Measurements from ENCODE around the gene SMC1B.
"Not testable (repeated sequence)": the region's sequence is repeated elsewhere in the genome, so short reads cannot be mapped to it uniquely, and the experiment has no call there.

The SMC1B gene

DNA sequence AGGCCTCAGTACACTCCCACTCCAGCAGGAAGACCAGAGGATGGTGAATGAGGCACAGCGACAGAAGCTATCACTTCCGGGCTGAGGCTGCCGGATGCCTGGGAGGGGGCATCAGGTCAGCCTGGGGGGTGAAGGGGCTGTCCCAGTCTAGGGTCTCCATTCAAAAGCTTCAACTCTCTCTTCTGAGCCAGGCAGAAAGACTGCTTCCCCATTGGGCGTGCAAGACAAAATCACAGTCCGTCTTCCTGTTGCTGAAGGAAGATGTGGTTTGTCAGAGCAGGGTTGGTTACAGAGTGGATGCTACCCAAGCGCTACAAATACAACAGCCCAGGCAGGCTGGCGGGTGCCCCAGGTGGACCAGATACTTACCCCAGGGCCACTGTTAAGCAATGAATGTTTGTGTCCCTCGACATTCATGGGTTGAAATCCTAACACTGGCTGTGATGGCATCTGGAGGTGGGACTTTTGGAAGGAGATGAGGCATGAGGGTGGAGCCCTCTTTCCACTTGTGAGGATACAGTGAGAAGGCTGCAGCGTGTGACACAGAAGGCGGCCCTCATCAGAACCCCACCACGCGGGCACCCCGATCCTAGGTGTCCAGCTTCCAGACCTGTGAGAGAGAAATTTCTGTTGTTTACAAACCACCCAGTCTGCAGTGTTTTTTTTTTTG lies 116.6 kb downstream of the SMC1B start:
- WGBS (ENCODE audit: extremely low coverage, insufficient coverage, insufficient read length), result no CpG with 5 or more reads among the region's 13 CpGs
- H3K9me3 ChIP-seq (ENCODE audit: insufficient read depth, low read depth, low read length), result no peaks in the 10 kb centered on the region
- no peak overlapping the region for H4K12ac ChIP-seq (ENCODE audit: low read depth, low read length)
- no peak overlapping the region for H2AFZ ChIP-seq (ENCODE audit: insufficient read depth, low read length, poor library complexity)
- H2BK120ac ChIP-seq (ENCODE audit: insufficient read depth, low read length, poor library complexity), result no peak overlapping the region
- no peak overlapping the region for H3K4ac ChIP-seq (ENCODE audit: low read depth, low read length)
- no peaks in the 10 kb centered on the region for H3K79me2 ChIP-seq (ENCODE audit: control insufficient read depth, insufficient read depth, low read length, poor library complexity)
- no peak overlapping the region for H3K18ac ChIP-seq (ENCODE audit: low read length)
- H3K4me3 ChIP-seq (ENCODE audit: low read depth, low read length), result no peak overlapping the region
- H4K91ac ChIP-seq (ENCODE audit: low read depth, low read length), result no peak overlapping the region
- H2BK12ac ChIP-seq (ENCODE audit: low read length), result no peak overlapping the region
- H3K4me2 ChIP-seq (ENCODE audit: low read length), result no peak overlapping the region
- H4K8ac ChIP-seq (ENCODE audit: low read depth, low read length), result no peak overlapping the region
- DNase-seq, result no peak
- no peaks in the 10 kb centered on the region for H3K4me1 ChIP-seq (ENCODE audit: control insufficient read depth in 1 of 2, insufficient read depth in 2 of 2, low read length in 2 of 2)
- H2AK5ac ChIP-seq (ENCODE audit: low read length), result no peak overlapping the region
- no peaks in the 10 kb centered on the region for H3K79me1 ChIP-seq (ENCODE audit: low read length)
- H2BK5ac ChIP-seq (ENCODE audit: low read depth, low read length, poor library complexity), result no peak overlapping the region
- H3K14ac ChIP-seq (ENCODE audit: low read length), result no peak overlapping the region
- no peak overlapping the region for H3K27ac ChIP-seq (ENCODE audit: low read depth, low read length)
- H3K23ac ChIP-seq (ENCODE audit: low read length), result no peak overlapping the region
- no peak overlapping the region for H3K9ac ChIP-seq (ENCODE audit: low read length)
- no peaks in the 10 kb centered on the region for H3K36me3 ChIP-seq (ENCODE audit: control insufficient read depth in 1 of 2, insufficient read depth in 2 of 2, low read length in 2 of 2)
- no peaks in the 10 kb centered on the region for H3K27me3 ChIP-seq (ENCODE audit: insufficient read depth, low read length)

DNA sequence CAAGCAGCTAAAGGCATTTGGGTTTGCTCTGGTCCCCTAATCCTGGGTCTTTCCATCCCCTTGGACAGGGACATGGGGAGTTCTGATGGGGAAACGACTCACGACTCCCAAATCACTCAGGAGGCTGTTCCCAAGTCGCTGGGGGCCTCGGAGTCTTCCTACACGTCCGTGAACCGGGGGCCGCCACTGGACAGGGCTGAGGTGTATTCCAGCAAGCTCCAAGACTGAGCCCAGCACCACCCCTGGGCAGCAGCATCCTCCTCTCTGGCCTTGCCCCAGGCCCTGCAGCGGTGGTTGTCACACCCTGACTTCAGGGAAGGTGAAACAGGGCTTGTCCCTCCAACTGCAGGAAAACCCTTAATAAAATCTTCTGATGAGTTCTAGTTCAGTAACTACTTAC lies 117.9 kb downstream of the SMC1B start:
- no peak overlapping the region for H3K4me2 ChIP-seq (ENCODE audit: low read length)
- H3K27me3 ChIP-seq (ENCODE audit: insufficient read depth, low read length), result no peaks in the 10 kb centered on the region
- no peak overlapping the region for H3K23ac ChIP-seq (ENCODE audit: low read length)
- no peak for DNase-seq
- no peak overlapping the region for H2AFZ ChIP-seq (ENCODE audit: insufficient read depth, low read length, poor library complexity)
- H2BK12ac ChIP-seq (ENCODE audit: low read length), result no peak overlapping the region
- no peak overlapping the region for H2BK120ac ChIP-seq (ENCODE audit: insufficient read depth, low read length, poor library complexity)
- peaks cover 7% of the 10 kb centered on the region for H3K9me3 ChIP-seq (ENCODE audit: insufficient read depth, low read depth, low read length)
- no peak overlapping the region for H2AK5ac ChIP-seq (ENCODE audit: low read length)
- H2BK5ac ChIP-seq (ENCODE audit: low read depth, low read length, poor library complexity), result no peak overlapping the region
- no peak overlapping the region for H3K4me3 ChIP-seq (ENCODE audit: low read depth, low read length)
- H3K36me3 ChIP-seq (ENCODE audit: control insufficient read depth in 1 of 2, insufficient read depth in 2 of 2, low read length in 2 of 2), result no peaks in the 10 kb centered on the region
- no peaks in the 10 kb centered on the region for H3K79me1 ChIP-seq (ENCODE audit: low read length)
- H4K8ac ChIP-seq (ENCODE audit: low read depth, low read length), result no peak overlapping the region
- no peak overlapping the region for H3K27ac ChIP-seq (ENCODE audit: low read depth, low read length)
- no peak overlapping the region for H3K18ac ChIP-seq (ENCODE audit: low read length)
- WGBS (ENCODE audit: extremely low coverage, insufficient coverage, insufficient read length), result no CpG with 5 or more reads among the region's 9 CpGs
- H3K79me2 ChIP-seq (ENCODE audit: control insufficient read depth, insufficient read depth, low read length, poor library complexity), result no peaks in the 10 kb centered on the region
- H3K4me1 ChIP-seq (ENCODE audit: control insufficient read depth in 1 of 2, insufficient read depth in 2 of 2, low read length in 2 of 2), result no peaks in the 10 kb centered on the region
- no peak overlapping the region for H4K91ac ChIP-seq (ENCODE audit: low read depth, low read length)
- no peak overlapping the region for H3K4ac ChIP-seq (ENCODE audit: low read depth, low read length)
- H3K14ac ChIP-seq (ENCODE audit: low read length), result no peak overlapping the region
- no peak overlapping the region for H4K12ac ChIP-seq (ENCODE audit: low read depth, low read length)
- H3K9ac ChIP-seq (ENCODE audit: low read length), result no peak overlapping the region

DNA sequence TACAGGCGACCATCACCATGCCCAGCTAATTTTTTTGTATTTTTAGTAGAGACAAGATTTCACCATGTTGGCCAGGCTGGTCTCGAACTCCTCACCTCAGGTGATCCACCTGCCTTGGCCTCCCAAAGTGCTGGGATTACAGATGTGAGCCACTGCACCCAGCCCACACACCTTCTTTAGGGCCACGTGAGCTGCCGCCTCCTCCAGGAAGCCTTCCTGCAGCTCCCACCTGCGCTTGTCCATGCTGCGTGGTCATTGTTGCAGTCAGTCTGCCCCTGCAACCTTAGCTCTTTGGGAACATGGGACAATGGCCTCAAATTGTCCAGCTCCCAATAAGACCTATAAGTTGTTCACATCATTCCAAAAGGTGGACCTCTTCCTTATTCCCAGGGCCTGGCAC lies 118.4 kb downstream of the SMC1B start:
- H3K18ac ChIP-seq (ENCODE audit: low read length); H3K27me3 ChIP-seq (ENCODE audit: insufficient read depth, low read length); H2BK12ac ChIP-seq (ENCODE audit: low read length); H2BK120ac ChIP-seq (ENCODE audit: insufficient read depth, low read length, poor library complexity); H3K79me2 ChIP-seq (ENCODE audit: control insufficient read depth, insufficient read depth, low read length, poor library complexity); H3K23ac ChIP-seq (ENCODE audit: low read length); H3K36me3 ChIP-seq (ENCODE audit: control insufficient read depth in 1 of 2, insufficient read depth in 2 of 2, low read length in 2 of 2); H3K4me2 ChIP-seq (ENCODE audit: low read length); H3K9ac ChIP-seq (ENCODE audit: low read length); H3K4me1 ChIP-seq (ENCODE audit: control insufficient read depth in 1 of 2, insufficient read depth in 2 of 2, low read length in 2 of 2); H3K14ac ChIP-seq (ENCODE audit: low read length); H3K4ac ChIP-seq (ENCODE audit: low read depth, low read length); H4K12ac ChIP-seq (ENCODE audit: low read depth, low read length); H3K4me3 ChIP-seq (ENCODE audit: low read depth, low read length); H4K91ac ChIP-seq (ENCODE audit: low read depth, low read length); H2AK5ac ChIP-seq (ENCODE audit: low read length); H2BK5ac ChIP-seq (ENCODE audit: low read depth, low read length, poor library complexity); DNase-seq; H4K8ac ChIP-seq (ENCODE audit: low read depth, low read length); H2AFZ ChIP-seq (ENCODE audit: insufficient read depth, low read length, poor library complexity); H3K27ac ChIP-seq (ENCODE audit: low read depth, low read length); H3K9me3 ChIP-seq (ENCODE audit: insufficient read depth, low read depth, low read length); H3K79me1 ChIP-seq (ENCODE audit: low read length): not testable (repeated sequence)
- WGBS (ENCODE audit: extremely low coverage, insufficient coverage, insufficient read length), result no CpG with 5 or more reads among the region's 6 CpGs

Data from trophoblast cell (in vitro differentiated cells and primary cell).